Endodermal cell (in vitro differentiated cells): ENCODE measurements around the gene LHFPL2. TPM values are rescaled to one million over a fixed set of nuclear protein-coding genes. Genes with fewer than 3 reads are reported as not detected.

ENCODE experiments used
- DNase-seq: peaks from one replicate; pipeline ENCODE4 v3.0.0-alpha.2; 2017
- H3K27ac ChIP-seq: 2 replicates; pipeline ENCODE4 v1.5.1; 2013; ENCODE audit warnings: mild to moderate bottlenecking, low read depth, low read length, moderate library complexity
- H3K27me3 ChIP-seq: 2 replicates; pipeline ENCODE4 v1.6.1; 2013; ENCODE audit warnings: mild to moderate bottlenecking, low read length, moderate library complexity; ENCODE audit not compliant: insufficient read depth, control insufficient read depth, poor library complexity, severe bottlenecking
- H3K36me3 ChIP-seq: 2 replicates; pipeline ENCODE4 v1.7.0; 2013; ENCODE audit warnings: mild to moderate bottlenecking, low read length, moderate library complexity; ENCODE audit not compliant: control insufficient read depth, insufficient read depth
- H3K4me1 ChIP-seq: one replicate; pipeline ENCODE4 v1.7.0; 2013; ENCODE audit warnings: low read length; ENCODE audit not compliant: control insufficient read depth, insufficient read depth
- H3K4me3 ChIP-seq: 2 replicates; pipeline ENCODE4 v1.5.1; 2013; ENCODE audit warnings: mild to moderate bottlenecking, low read length, moderate library complexity
- H3K9ac ChIP-seq: 2 replicates; pipeline ENCODE4 v1.6.1; 2013; ENCODE audit warnings: mild to moderate bottlenecking, low read length, moderate library complexity; ENCODE audit not compliant: poor library complexity, severe bottlenecking; ENCODE audit errors: extremely low read depth
- H3K9me3 ChIP-seq: 2 replicates; pipeline ENCODE4 v1.6.1; 2013; ENCODE audit warnings: mild to moderate bottlenecking, low read length, moderate library complexity; ENCODE audit not compliant: control insufficient read depth
- H3K27ac Mint-ChIP-seq: 2 replicates; pipeline ENCODE4 v1.8.0; 2020; ENCODE audit warnings: mixed read lengths
- H3K27me3 Mint-ChIP-seq: 2 replicates; pipeline ENCODE4 v1.8.0; 2021; ENCODE audit warnings: mild to moderate bottlenecking, mixed read lengths; ENCODE audit not compliant: insufficient read depth
- H3K36me3 Mint-ChIP-seq: 2 replicates; pipeline ENCODE4 v1.8.0; 2020; ENCODE audit warnings: low read depth, mixed read lengths
- H3K4me1 Mint-ChIP-seq: 2 replicates; pipeline ENCODE4 v1.8.0; 2020; ENCODE audit warnings: mixed read lengths
- H3K4me3 Mint-ChIP-seq: 2 replicates; pipeline ENCODE4 v1.8.0; 2020; ENCODE audit warnings: mild to moderate bottlenecking, moderate library complexity, mixed read lengths
- H3K9me3 Mint-ChIP-seq: 2 replicates; pipeline ENCODE4 v1.8.0; 2020; ENCODE audit warnings: mild to moderate bottlenecking, mixed read lengths
- WGBS, 2 experiments: methylation state at CpG; one replicate each; pipeline versions ENCODE4 v1.1.5 to v1.1.7; 2013; ENCODE audit warnings: missing lambda C conversion rate in 2 of 2, mixed read lengths in 1 of 2; ENCODE audit not compliant: insufficient coverage in 1 of 2, insufficient read length in 1 of 2; 5-methylcytosine and 5-hydroxymethylcytosine counted together
- total RNA-seq, 2 donors: library from RNA; stranded (reverse); fragmentation: NEBNext Ultra II Directional in 1 of 2; extraction: Animal tissue kit (Norgen Biotek cat#: 25700) in 1 of 2; gene quantifications; 2 replicates in 1 of 2; 3 replicates in 1 of 2; pipeline ENCODE4 v1.2.1, GENCODE V29; 2021
- TF ChIP-seq, protein P1 (sequence below): fragments of 200-600 bp; sonication (generic); conservative IDR thresholded peaks from 2 replicates; pipeline ENCODE4 v1.5.0; 2021; ENCODE audit warnings: antibody characterized with exemption, mild to moderate bottlenecking

The LHFPL2 gene
- total RNA-seq, 2 donors from 2014 or later, result 136 to 238 TPM

DNA sequence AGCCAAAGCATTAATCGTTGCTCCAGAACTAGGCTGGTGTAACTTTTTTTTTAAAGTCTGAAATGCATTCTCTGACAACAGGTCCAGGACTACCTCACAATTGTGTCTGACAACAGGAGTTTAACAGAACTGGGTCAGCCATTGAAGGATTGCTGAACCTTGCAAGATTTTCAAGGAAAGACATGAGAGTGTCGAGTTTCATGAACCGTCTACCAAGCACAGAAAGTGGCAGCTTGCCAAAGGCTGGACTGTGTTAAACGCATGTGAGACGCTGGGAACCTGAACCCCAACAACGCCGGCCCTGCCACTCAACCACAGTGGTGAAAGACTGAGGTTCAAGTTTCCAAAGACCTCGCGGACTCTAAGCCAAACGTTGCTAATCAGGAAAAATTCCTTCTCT, 79.1 kb downstream of the LHFPL2 start:
- no peak overlapping the region for H3K9ac ChIP-seq
- WGBS, 2 experiments, result 77 to 81% methylated on average over 8 to 10 of the region's 10 CpGs
- no peaks in the 10 kb centered on the region for H3K9me3 Mint-ChIP-seq
- TF ChIP-seq, protein P1, sequence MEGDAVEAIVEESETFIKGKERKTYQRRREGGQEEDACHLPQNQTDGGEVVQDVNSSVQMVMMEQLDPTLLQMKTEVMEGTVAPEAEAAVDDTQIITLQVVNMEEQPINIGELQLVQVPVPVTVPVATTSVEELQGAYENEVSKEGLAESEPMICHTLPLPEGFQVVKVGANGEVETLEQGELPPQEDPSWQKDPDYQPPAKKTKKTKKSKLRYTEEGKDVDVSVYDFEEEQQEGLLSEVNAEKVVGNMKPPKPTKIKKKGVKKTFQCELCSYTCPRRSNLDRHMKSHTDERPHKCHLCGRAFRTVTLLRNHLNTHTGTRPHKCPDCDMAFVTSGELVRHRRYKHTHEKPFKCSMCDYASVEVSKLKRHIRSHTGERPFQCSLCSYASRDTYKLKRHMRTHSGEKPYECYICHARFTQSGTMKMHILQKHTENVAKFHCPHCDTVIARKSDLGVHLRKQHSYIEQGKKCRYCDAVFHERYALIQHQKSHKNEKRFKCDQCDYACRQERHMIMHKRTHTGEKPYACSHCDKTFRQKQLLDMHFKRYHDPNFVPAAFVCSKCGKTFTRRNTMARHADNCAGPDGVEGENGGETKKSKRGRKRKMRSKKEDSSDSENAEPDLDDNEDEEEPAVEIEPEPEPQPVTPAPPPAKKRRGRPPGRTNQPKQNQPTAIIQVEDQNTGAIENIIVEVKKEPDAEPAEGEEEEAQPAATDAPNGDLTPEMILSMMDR, result no peak
- no peaks in the 10 kb centered on the region for H3K27me3 Mint-ChIP-seq
- H3K4me3 Mint-ChIP-seq, result no peak overlapping the region
- no peaks in the 10 kb centered on the region for H3K9me3 ChIP-seq
- peaks cover 38% of the 10 kb centered on the region for H3K36me3 Mint-ChIP-seq
- H3K36me3 ChIP-seq, result peaks cover 42% of the 10 kb centered on the region
- DNase-seq, result no peak
- H3K27ac ChIP-seq, result no peak overlapping the region
- peaks cover 52% of the 10 kb centered on the region for H3K4me1 Mint-ChIP-seq
- H3K4me1 ChIP-seq, result peaks cover 12% of the 10 kb centered on the region
- H3K27me3 ChIP-seq, result no peaks in the 10 kb centered on the region
- H3K4me3 ChIP-seq, result no peak overlapping the region
- peak overlapping the region; percentile 69 for H3K27ac Mint-ChIP-seq

DNA sequence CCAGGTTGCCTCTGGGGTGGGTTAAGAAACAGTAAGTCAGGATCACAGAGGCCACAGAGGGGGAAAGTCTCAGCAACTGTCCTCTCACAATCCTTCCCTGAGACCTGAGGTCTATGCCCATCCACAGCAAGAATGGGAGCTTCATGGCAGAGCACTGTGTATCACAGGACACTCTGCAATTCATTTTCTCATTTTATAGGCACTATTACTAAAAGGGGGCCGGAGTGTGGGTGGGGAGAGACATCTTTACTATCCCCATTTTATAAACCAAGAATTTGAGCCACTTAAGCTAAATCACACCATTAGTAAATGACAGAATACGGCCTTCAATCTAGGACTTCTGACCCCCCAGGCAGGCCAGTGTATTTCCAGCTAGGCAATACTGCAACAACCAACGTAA, 79.9 kb downstream of the LHFPL2 start:
- DNase-seq, result no peak
- WGBS, 2 experiments, result 90% methylated on average over 3 of the region's 3 CpGs; no CpG with 5 or more reads in 1 of the 2 experiments
- Histone ChIP-seq H3K9ac (no peak overlapping the region), H3K9me3 (no peaks in the 10 kb centered on the region), H3K4me3 (no peak overlapping the region), H3K36me3 (peaks cover 49% of the 10 kb centered on the region), H3K4me1 (peaks cover 15% of the 10 kb centered on the region), H3K27ac (peak overlapping the region; percentile 27), H3K27me3 (no peaks in the 10 kb centered on the region)
- Mint-ChIP-seq H3K27me3 (no peaks in the 10 kb centered on the region), H3K9me3 (no peaks in the 10 kb centered on the region), H3K4me3 (no peak overlapping the region), H3K27ac (no peak overlapping the region), H3K4me1 (peaks cover 52% of the 10 kb centered on the region), H3K36me3 (peaks cover 38% of the 10 kb centered on the region)
- TF ChIP-seq, protein P1, result no peak

DNA sequence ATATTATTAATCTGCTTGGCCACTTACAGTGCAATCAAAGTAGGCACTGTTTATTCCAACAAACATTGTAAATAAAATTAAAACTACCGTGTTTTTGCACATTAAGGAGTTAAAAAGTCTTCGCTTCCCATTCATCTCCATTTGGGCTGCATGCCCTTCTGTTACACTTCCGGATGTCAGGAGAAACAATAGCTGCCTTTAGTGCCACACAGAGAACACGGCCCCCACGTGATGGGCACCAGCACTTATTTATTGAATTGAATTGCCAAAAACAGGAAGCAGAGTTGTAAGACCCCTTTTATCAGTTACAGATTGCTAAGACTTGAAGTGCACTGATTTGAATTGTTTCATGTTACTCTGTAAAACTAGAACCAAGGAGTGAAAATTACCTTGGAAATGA, 80.4 kb downstream of the LHFPL2 start:
- Histone ChIP-seq H3K4me1 (peaks cover 15% of the 10 kb centered on the region), H3K9ac (no peak overlapping the region), H3K27ac (peak overlapping the region; percentile 27), H3K27me3 (no peaks in the 10 kb centered on the region), H3K4me3 (no peak overlapping the region), H3K9me3 (no peaks in the 10 kb centered on the region), H3K36me3 (peaks cover 48% of the 10 kb centered on the region)
- TF ChIP-seq, protein P1, result no peak
- Mint-ChIP-seq H3K9me3 (no peaks in the 10 kb centered on the region), H3K4me1 (peaks cover 54% of the 10 kb centered on the region), H3K4me3 (no peak overlapping the region), H3K27ac (no peak overlapping the region), H3K27me3 (no peaks in the 10 kb centered on the region), H3K36me3 (peaks cover 39% of the 10 kb centered on the region)
- 61 to 84% methylated on average over 5 of the region's 5 CpGs for WGBS, 2 experiments
- no peak for DNase-seq
